Stimulated activated CD8-positive, alpha-beta memory T cell treated with anti-CD3 and anti-CD28 coated beads, Interleukin-7, amount 100 ng/mL, for 4 hours (primary cell): ENCODE results near the gene PDXK.
"Not testable (repeated sequence)": the region's sequence is repeated elsewhere in the genome, so short reads cannot be mapped to it uniquely, and the experiment has no call there.

Experiments used
- DNase-seq, 2 donors: peaks; one replicate each; pipeline ENCODE4 v3.0.0-alpha.2; 2020; ENCODE audit warnings: low read depth in 2 of 2

Gene PDXK

GRCh38 chr21:43697758-43698643 lies 20.9 kb upstream of the PDXK start:
- no peak for DNase-seq

- not testable (repeated sequence) for DNase-seq
Observed at GRCh38 chr21:43699492-43699777, 19.5 kb upstream of the PDXK start.

GRCh38 chr21:43699933-43700599 lies 18.9 kb upstream of the PDXK start:
- DNase-seq: no peak

- DNase-seq: no peak
Observed at GRCh38 chr21:43701936-43702784, 16.8 kb upstream of the PDXK start.

GRCh38 chr21:43702785-43703034 lies 16.2 kb upstream of the PDXK start:
- DNase-seq: no peak

- DNase-seq: no peak
Observed at GRCh38 chr21:43703035-43703880, 15.7 kb upstream of the PDXK start.

GRCh38 chr21:43707462-43707861 lies 11.5 kb upstream of the PDXK start:
- no peak for DNase-seq

- no peak for DNase-seq
Observed at GRCh38 chr21:43708745-43709381, 10.1 kb upstream of the PDXK start.

GRCh38 chr21:43712268-43712942 lies 6.5 kb upstream of the PDXK start:
- DNase-seq: no peak

GRCh38 chr21:43713123-43713522 lies 5.8 kb upstream of the PDXK start:
- DNase-seq: not testable (repeated sequence)

- no peak for DNase-seq
Observed at GRCh38 chr21:43716376-43717165, 2.4 kb upstream of the PDXK start.

GRCh38 chr21:43717166-43717853 lies 1.6 kb upstream of the PDXK start:
- DNase-seq: no peak

- DNase-seq: no peak
Observed at GRCh38 chr21:43717967-43718871, 710 bp upstream of the PDXK start.

GRCh38 chr21:43719748-43720538 lies 1.0 kb downstream of the PDXK start:
- DNase-seq: no peak

GRCh38 chr21:43720539-43721166 lies 1.7 kb downstream of the PDXK start:
- no peak for DNase-seq

GRCh38 chr21:43721206-43721605 lies 2.3 kb downstream of the PDXK start:
- no peak for DNase-seq

- no peak for DNase-seq
Observed at GRCh38 chr21:43721939-43722338, 3.0 kb downstream of the PDXK start.
